Activated effector memory CD4-positive, alpha-beta T cell treated with Interleukin-2 at 50 U/mL for 16 hours (primary cell): ENCODE results near the gene CDKAL1.
"Not testable (repeated sequence)": the region's sequence is repeated elsewhere in the genome, so short reads cannot be mapped to it uniquely, and the experiment has no call there.

Source experiments
- DNase-seq: peaks from one replicate; pipeline ENCODE4 v3.0.0-alpha.2; 2020

CDKAL1 gene

GRCh38 chr6:20755631-20756030 lies 221.4 kb downstream of the CDKAL1 start:
- DNase-seq, result no peak

GRCh38 chr6:20756584-20757147 lies 222.4 kb downstream of the CDKAL1 start:
- DNase-seq, result not testable (repeated sequence)

- DNase-seq, result no peak
Observed at GRCh38 chr6:20757761-20758160, 223.5 kb downstream of the CDKAL1 start.

- DNase-seq, result no peak
Observed at GRCh38 chr6:20763296-20763695, 229.0 kb downstream of the CDKAL1 start.

- DNase-seq, result no peak
Observed at GRCh38 chr6:20769631-20770030, 235.4 kb downstream of the CDKAL1 start.

GRCh38 chr6:20770773-20771172 lies 236.5 kb downstream of the CDKAL1 start:
- DNase-seq, result no peak

DNA sequence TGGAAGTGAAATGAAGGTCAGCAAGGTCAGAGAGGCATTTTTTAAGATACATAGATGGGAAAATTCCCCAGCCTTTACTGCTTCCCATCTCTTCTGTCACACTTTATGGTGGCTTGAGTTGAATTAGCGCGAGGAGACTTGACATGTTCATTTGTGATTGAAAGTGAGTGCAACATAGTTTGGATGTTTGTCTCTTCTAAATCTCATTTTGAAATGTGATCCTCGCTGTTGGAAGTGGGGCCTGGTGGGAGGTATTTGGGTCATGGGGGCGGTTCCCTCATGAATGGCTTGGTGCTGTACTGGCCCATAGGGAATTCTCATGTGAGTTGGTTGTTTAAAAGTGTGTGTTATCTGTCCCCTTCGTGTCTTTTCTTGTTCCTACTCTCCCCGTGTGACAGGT lies 237.2 kb downstream of the CDKAL1 start:
- no peak for DNase-seq

- DNase-seq, result no peak
Observed at GRCh38 chr6:20773822-20774221, 239.6 kb downstream of the CDKAL1 start.

GRCh38 chr6:20775981-20776380 lies 241.7 kb downstream of the CDKAL1 start:
- no peak for DNase-seq

DNA sequence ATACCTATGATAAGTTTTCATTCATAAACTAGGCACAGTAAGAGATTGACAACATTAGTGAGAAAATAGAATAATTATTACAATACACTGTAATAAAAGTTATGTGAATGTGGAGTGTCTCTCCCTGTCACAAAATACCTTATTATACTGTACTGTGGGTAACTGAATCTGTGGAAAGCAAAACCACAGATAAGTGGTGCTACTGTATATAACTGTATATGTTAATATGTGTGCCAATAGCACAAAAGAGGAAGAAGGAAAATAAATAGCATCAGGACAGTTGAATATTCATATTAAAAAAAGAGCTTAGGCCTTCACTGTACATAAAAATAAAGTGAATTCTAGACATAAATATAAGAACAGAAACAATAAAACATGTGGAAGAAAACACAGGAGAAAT lies 243.5 kb downstream of the CDKAL1 start:
- DNase-seq, result no peak

DNA sequence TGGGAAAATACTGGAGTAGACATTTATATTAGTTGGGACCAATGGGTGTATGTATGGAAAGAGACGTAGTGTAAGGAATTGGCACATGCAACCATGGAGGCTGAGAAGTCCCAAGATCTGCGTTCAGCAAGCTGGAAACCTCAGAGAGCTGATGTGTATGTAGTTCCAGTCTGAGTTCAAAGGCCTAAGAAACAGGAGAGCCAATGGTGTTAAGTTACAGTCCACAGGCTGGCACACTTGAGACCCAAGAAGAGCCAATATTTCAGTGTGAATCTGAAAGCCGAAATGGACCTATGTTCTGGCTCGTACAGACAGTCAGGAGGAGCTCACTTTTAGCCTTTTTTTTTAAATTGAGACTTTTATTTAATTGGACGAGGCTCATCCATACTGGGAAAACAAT lies 244.2 kb downstream of the CDKAL1 start:
- no peak for DNase-seq

GRCh38 chr6:20778912-20779311 lies 244.7 kb downstream of the CDKAL1 start:
- no peak for DNase-seq

DNA sequence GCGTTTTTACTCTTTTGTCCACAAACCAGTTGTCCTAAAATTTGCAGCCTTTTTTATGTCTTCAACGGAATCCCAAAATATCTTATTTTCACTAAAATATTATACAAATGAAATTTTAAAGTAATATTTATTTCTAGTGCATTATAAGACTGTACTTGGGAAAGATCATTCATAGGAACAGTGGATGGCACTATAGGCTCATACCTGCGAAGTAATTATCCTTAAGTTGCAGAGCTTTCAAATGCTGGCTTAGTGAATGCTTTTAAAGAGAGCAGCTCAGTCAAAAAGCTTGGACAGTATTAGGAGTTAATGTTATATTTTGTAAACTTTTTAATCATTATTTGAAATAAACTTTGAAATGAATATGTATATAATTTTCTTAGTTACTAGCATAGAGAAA lies 254.9 kb downstream of the CDKAL1 start:
- no peak for DNase-seq

DNA sequence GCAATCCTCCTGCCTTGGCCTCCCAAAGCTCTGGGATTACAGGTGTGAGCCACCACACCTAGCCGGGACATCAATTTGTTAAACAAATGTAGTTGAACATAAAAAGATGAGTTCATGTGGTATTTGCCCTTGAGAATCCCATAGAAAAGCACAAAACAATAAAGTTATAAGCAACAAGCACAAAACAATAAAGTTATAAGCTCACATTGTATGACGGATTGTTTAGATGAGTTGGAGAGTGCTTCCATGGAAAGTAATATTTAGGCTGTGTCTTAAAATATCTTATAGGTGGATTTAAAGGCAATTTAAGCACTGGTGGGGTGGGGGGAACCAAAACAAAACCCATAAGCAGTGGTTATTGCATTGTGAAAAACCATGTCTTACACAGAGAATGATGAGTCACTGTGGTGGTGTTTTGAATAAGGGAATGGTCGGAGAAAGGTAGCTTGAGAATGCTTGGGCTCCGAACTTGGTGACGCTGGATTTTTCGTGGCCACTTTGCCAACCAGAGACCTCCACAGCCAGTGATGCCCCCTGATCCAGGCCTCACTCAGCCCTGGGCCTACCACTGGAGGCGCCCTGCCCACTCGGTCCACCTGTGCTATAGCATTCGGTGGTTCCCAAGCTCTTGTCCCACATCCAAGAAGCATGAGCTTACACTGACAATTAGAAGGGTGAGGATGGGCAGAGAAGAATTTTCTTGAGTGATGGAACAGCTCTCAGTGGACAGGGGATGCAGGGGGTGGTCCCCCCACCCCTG lies 256.0 kb downstream of the CDKAL1 start:
- DNase-seq, result no peak

DNA sequence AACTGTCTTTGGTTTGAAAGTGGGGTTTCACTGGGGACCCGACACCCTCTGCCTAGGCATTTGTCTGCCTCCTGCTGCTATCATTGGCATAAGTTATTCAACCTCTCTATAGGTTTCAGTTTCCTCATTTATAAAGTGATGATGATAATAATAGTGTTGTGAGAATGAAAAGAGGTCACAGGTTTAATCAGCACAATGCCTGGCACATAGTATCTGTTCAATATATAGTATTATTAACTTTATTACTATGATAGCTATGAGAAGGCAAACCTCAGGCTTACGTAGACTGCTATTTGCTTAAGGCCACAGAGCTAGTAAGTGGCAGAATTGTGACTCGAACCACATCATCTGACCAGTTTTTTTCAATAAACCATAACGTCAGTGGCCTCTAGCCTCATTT lies 256.8 kb downstream of the CDKAL1 start:
- DNase-seq, result no peak

- DNase-seq, result no peak
Observed at GRCh38 chr6:20791944-20792343, 257.7 kb downstream of the CDKAL1 start.

DNA sequence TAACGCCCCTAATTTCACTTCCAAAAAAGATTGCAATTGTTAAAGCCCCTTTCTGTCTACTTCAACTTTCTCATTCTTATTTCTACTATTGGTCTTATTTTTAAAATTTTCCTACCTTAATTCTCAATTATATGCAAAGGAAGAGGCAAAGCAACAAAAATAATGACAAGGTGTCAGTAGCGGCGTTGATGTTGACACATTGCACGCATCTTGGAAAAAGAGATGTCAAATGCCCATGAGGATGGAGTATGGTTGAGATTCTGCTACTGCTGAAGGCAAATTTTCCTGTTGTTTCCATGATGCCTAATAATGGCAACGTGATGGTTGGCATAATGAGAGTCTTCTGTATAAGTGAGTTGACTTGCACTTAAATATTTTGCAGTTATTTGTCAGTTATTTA lies 258.9 kb downstream of the CDKAL1 start:
- DNase-seq, result no peak

DNA sequence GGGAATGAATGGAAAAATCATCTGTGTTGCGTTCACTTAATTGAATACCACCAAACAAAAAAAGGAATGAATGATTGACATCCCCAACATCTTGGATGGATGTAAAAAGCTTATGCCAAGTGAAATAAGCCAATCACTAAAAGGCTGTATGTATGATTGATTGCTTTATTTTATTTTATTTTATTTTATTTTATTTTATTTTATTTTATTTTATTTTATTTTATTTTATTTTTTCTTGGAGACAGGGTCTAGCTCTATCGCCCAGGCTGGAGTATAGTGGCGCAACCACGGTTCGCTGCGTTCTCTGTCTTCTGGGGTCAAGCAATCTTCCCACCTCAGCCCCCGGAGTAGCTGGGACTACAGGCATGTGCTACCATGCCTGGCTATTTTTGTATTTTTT lies 263.3 kb downstream of the CDKAL1 start:
- no peak for DNase-seq

DNA sequence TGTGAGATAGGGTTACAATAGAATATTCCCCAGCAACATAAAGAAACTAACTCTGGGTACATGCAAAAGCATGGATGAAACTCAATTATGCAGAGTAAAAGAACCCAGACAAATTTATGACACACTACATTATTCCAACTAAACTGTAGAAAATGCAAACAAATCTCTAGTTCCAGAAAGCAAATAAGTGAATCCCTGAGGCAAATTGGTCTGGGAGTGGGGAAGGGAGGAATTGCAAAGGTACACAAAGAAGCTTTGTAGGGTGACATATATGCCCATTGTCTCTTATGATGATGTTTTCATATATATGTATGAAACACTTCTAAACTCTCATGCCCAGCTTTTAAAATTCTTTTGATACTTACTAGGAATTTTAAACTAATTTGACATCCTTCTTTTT lies 266.0 kb downstream of the CDKAL1 start:
- DNase-seq, result no peak

GRCh38 chr6:20800653-20801052 lies 266.4 kb downstream of the CDKAL1 start:
- no peak for DNase-seq

DNA sequence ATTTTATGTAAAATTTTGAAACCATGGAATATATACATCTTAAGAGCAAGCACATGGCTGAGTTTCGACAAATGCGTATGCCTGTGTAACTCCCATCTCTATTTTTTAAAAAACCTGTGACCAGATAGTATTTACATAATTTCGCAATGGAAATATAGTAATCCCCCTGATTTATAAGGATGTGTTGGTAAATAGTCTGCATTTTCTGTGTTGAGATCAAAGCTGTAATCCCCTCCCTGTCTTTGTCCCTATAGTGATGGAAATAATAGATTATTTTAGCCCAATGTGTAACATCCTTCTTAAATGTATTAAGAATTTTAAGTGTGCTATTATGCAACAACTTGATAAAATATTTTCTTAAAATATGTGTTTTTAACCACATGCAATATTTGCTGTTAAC lies 267.3 kb downstream of the CDKAL1 start:
- no peak for DNase-seq

- no peak for DNase-seq
Observed at GRCh38 chr6:20802596-20802995, 268.3 kb downstream of the CDKAL1 start.

DNA sequence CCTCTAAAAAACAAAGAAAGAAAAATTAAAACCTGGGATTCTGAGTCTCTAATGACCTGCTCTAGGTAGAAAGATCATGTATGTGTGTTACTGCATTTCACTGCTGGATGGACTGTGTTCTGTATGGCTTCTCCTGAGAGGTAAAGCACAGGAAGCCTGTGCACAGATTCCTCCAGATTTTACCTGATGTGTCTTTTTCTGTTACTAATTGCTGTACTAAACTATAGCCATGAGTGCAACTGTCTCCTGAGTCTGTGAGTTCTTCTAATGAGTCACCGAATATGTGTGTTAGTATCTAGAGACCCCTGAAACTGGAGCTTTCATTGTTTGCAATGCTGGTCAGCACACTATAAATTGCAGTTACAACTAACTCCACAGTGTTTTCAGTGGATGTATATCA lies 270.8 kb downstream of the CDKAL1 start:
- no peak for DNase-seq

DNA sequence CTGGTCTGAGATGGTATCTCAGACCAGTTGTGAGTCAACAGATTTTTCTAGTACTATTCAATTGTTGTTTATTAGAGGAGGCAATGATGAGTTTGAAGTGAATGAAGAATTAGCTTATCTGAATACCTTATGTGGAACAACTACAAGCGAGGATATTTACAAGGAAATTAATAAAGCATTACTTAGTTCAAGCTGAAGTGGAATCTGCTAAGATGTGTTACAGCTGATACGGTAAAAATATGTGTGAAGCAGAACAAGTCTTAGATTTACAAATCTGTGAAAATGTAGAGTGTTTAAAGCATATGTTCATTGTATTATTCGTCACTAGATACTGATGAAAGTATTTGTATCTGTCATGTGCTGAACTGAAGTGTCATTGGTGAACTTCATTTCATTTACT lies 272.4 kb downstream of the CDKAL1 start:
- DNase-seq, result no peak

DNA sequence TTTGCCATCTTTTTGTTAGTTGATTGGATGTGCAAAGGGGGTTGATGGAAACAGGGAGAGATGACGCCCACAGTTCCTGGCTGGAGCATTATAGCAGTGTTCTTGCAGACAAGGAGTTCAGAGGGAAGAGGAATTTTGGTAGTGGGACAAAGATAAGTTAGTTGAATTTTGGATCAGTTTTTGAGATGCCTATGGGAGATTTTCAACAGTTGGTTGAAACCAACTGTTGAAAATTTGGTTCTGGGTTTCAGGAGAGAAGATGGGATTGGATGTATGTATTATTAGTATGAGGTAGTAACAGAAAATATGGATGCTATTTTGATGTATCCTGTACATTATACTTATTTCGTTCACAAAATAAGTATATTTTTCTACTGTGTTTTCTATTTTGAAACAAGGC lies 274.2 kb downstream of the CDKAL1 start:
- no peak for DNase-seq
